GM13976 (cell line): Measurements from ENCODE around the gene TMEM126B.

Source experiments
- DNase-seq: peaks from one replicate; pipeline ENCODE4 v3.0.0; 2012; ENCODE audit warnings: low spot score
- CTCF ChIP-seq: IDR thresholded peaks from 2 replicates; pipeline ENCODE4 v1.5.1; 2012; ENCODE audit warnings: borderline replicate concordance, mild to moderate bottlenecking; ENCODE audit not compliant: insufficient read depth; ENCODE audit errors: extremely low read depth, missing control alignments, control extremely low read depth
- in situ Hi-C: fragments of 300-500 bp; cut with MboI; formaldehyde crosslinking; loops from one replicate; pipeline ENCODE4 v1.12.0; 2022; ENCODE audit warnings: low sequenced_read_pairs, mixed read lengths, inconsistent platforms; ENCODE audit not compliant: unreplicated experiment

TMEM126B gene

GRCh38 chr11:85626496-85626895 lies 1.9 kb upstream of the TMEM126B start:
- in situ Hi-C loops = no loop called here
- no peak for TF ChIP-seq CTCF
- no peak for DNase-seq

GRCh38 chr11:85627332-85627997 lies 928 bp upstream of the TMEM126B start, which contains the start of gene DLG2:
DLG2 (minus strand) TSS chr11:85627344.
- in situ Hi-C loops = no loop called here
- no peak for TF ChIP-seq CTCF
- DNase-seq = peak; percentile 6

- TF ChIP-seq CTCF = no peak
- in situ Hi-C loops = no loop called here
- DNase-seq = no peak
These were observed 463 bp downstream of the TMEM126B start for GRCh38 chr11:85628771-85629341.

- DNase-seq = no peak
- no peak for TF ChIP-seq CTCF
- in situ Hi-C loops = no loop called here
These were observed 6.4 kb downstream of the TMEM126B start for GRCh38 chr11:85634747-85635146.

GRCh38 chr11:85643191-85643614 lies 14.8 kb downstream of the TMEM126B start:
- TF ChIP-seq CTCF = no peak
- DNase-seq = no peak
- in situ Hi-C loops = no loop called here

GRCh38 chr11:85647078-85647477 lies 18.7 kb downstream of the TMEM126B start:
- TF ChIP-seq CTCF = no peak
- no peak for DNase-seq
- in situ Hi-C loops = no loop called here
